IMR-90 (cell line): Measurements from ENCODE around the gene RABEP1. TPM values are rescaled to one million over a fixed set of nuclear protein-coding genes. Genes with fewer than 3 reads are reported as not detected.
A peak's percentile ranks its signal among the peaks of the same experiment; 100 is the strongest.

Source experiments
- ATAC-seq: fragments of 200-7000 bp; cut with Tn5 transposase; 2 replicates; pipeline ENCODE4 v1.9.1; 2020; ENCODE audit warnings: low read depth, mild to moderate bottlenecking, moderate library complexity
- BruUV-seq: library from RNA; stranded (reverse); fragments of 400-500 nt; replicated peaks from 2 replicates; lab custom pipeline; 2021; lab: Mats Ljungman, UMichigan
- CTCF ChIA-PET: fragments of 300-600 bp; formaldehyde crosslinking; extraction: SDS; loops from one replicate; lab custom pipeline; 2021; ENCODE audit warnings: antibody characterized with exemption; lab: Yijun Ruan, JAX
- POLR2A ChIA-PET: fragments of 300-600 bp; sonication (Branson Sonifier 250); formaldehyde crosslinking; loops from one replicate; lab custom pipeline; 2022; ENCODE audit warnings: antibody characterized with exemption; ENCODE audit not compliant: unreplicated experiment; lab: Charles Lee
- DNase-seq: peaks from one replicate; pipeline ENCODE4 v3.0.0; 2013
- H2AFZ ChIP-seq: replicated peaks from 2 replicates; pipeline ENCODE3; 2013; ENCODE audit warnings: low read length, mild to moderate bottlenecking; ENCODE audit not compliant: poor library complexity
- H2AK5ac ChIP-seq: 2 replicates; pipeline ENCODE4 v1.6.1; 2013; ENCODE audit warnings: low read depth, low read length, inconsistent platforms
- H2AK9ac ChIP-seq: replicated peaks from 2 replicates; pipeline ENCODE3; 2013; ENCODE audit warnings: mild to moderate bottlenecking, low read depth, low read length, moderate library complexity; ENCODE audit not compliant: poor library complexity
- H2BK120ac ChIP-seq: 2 replicates; pipeline ENCODE4 v1.6.1; 2013; ENCODE audit warnings: low read depth, low read length, inconsistent platforms
- H2BK15ac ChIP-seq: 3 replicates; pipeline ENCODE4 v1.6.1; 2013; ENCODE audit warnings: low read depth, low read length, inconsistent platforms
- H2BK20ac ChIP-seq: 2 replicates; pipeline ENCODE4 v1.6.1; 2013; ENCODE audit warnings: low read depth, mild to moderate bottlenecking, inconsistent platforms, low read length, moderate library complexity
- H2BK5ac ChIP-seq: 2 replicates; pipeline ENCODE4 v1.6.1; 2013; ENCODE audit warnings: mild to moderate bottlenecking, low read depth, low read length, inconsistent platforms; ENCODE audit not compliant: poor library complexity, severe bottlenecking
- H3K14ac ChIP-seq: replicated peaks from 2 replicates; pipeline ENCODE4 v1.6.1; 2013; ENCODE audit warnings: low read depth, low read length, inconsistent platforms
- H3K18ac ChIP-seq: 2 replicates; pipeline ENCODE4 v1.6.1; 2013; ENCODE audit warnings: low read depth, low read length, control low read depth
- H3K23ac ChIP-seq: 2 replicates; pipeline ENCODE4 v1.6.1; 2013; ENCODE audit warnings: low read depth, low read length, inconsistent platforms
- H3K27ac ChIP-seq: 2 replicates; pipeline ENCODE4 v1.5.1; 2013; ENCODE audit warnings: mild to moderate bottlenecking, control low read depth, low read length; ENCODE audit not compliant: insufficient read depth
- H3K27me3 ChIP-seq: 2 replicates; pipeline ENCODE4 v1.6.1; 2013; ENCODE audit warnings: low read length; ENCODE audit not compliant: control insufficient read depth, insufficient read depth
- H3K36me3 ChIP-seq: 2 replicates; pipeline ENCODE4 v1.6.1; 2013; ENCODE audit warnings: low read length, mixed read lengths; ENCODE audit not compliant: control insufficient read depth, insufficient read depth
- H3K4ac ChIP-seq: 2 replicates; pipeline ENCODE4 v1.6.1; 2013; ENCODE audit warnings: low read depth, low read length, inconsistent platforms
- H3K4me1 ChIP-seq: 2 replicates; pipeline ENCODE4 v1.6.1; 2013; ENCODE audit warnings: low read length, mixed read lengths; ENCODE audit not compliant: control insufficient read depth, insufficient read depth
- H3K4me2 ChIP-seq: 2 replicates; pipeline ENCODE4 v1.6.1; 2013; ENCODE audit warnings: low read depth, mild to moderate bottlenecking, control low read depth, low read length, moderate library complexity
- H3K4me3 ChIP-seq: 2 replicates; pipeline ENCODE4 v1.5.1; 2013; ENCODE audit warnings: low read depth, mild to moderate bottlenecking, control low read depth, low read length, moderate library complexity; ENCODE audit not compliant: insufficient read depth
- H3K56ac ChIP-seq: 2 replicates; pipeline ENCODE4 v1.6.1; 2013; ENCODE audit warnings: low read length, inconsistent platforms; ENCODE audit not compliant: insufficient read depth; ENCODE audit errors: extremely low read depth
- H3K79me1 ChIP-seq, 2 experiments: 2 replicates each; pipeline ENCODE4 v1.6.1; 2013; ENCODE audit warnings: low read length in 2 of 2, inconsistent platforms in 1 of 2, low read depth in 1 of 2
- H3K9ac ChIP-seq: 2 replicates; pipeline ENCODE4 v1.6.1; 2013; ENCODE audit warnings: low read depth, low read length, control low read depth
- H3K9me1 ChIP-seq: 2 replicates; pipeline ENCODE4 v1.6.1; 2013; ENCODE audit warnings: low read length, inconsistent platforms; ENCODE audit not compliant: insufficient read depth
- H3K9me3 ChIP-seq: 2 replicates; pipeline ENCODE4 v1.6.1; 2013; ENCODE audit warnings: low read length; ENCODE audit not compliant: control insufficient read depth, insufficient read depth
- H4K20me1 ChIP-seq: 2 replicates; pipeline ENCODE4 v1.6.1; 2013; ENCODE audit warnings: low read length, inconsistent platforms; ENCODE audit not compliant: insufficient read depth
- H4K5ac ChIP-seq: 2 replicates; pipeline ENCODE4 v1.6.1; 2013; ENCODE audit warnings: mild to moderate bottlenecking, low read depth, low read length, control low read depth
- H4K8ac ChIP-seq, 2 experiments: 2 replicates each; pipeline ENCODE4 v1.6.1; 2013; ENCODE audit warnings: low read depth in 2 of 2, low read length in 2 of 2, control low read depth in 1 of 2, inconsistent platforms in 1 of 2
- H4K91ac ChIP-seq: 2 replicates; pipeline ENCODE4 v1.6.1; 2013; ENCODE audit warnings: low read depth, low read length, inconsistent platforms; ENCODE audit not compliant: insufficient read depth
- MXI1 ChIP-seq: IDR thresholded peaks from 2 replicates; pipeline ENCODE4 v1.6.1; 2012; ENCODE audit warnings: low read depth, mild to moderate bottlenecking, low read length, moderate library complexity, borderline replicate concordance
- RCOR1 ChIP-seq: IDR thresholded peaks from 2 replicates; pipeline ENCODE4 v1.6.1; 2012; ENCODE audit warnings: mild to moderate bottlenecking, low read length, improper control_type of control experiment; ENCODE audit not compliant: insufficient replicate concordance
- WGBS, 2 experiments: methylation state at CpG; one replicate each; pipeline versions ENCODE4 v1.1.5 to v1.1.7; 2013; ENCODE audit warnings: missing lambda C conversion rate in 2 of 2; ENCODE audit not compliant: insufficient read length in 1 of 2; ENCODE audit errors: extremely low coverage in 2 of 2; 5-methylcytosine and 5-hydroxymethylcytosine counted together
- dilution Hi-C: fragments of 300-500 bp; cut with HindIII; formaldehyde crosslinking; loops from one replicate; pipeline ENCODE4 v1.14.3; 2018; ENCODE audit warnings: low sequenced_read_pairs; ENCODE audit not compliant: unreplicated experiment
- in situ Hi-C: fragments of 300-500 bp; cut with MboI; formaldehyde crosslinking; loops from 3 replicates; pipeline ENCODE4 v1.14.3; 2019; ENCODE audit warnings: low sequenced_read_pairs, inconsistent platforms, mixed read lengths
- intact Hi-C: fragments of 100-400 bp; cut with micrococcal nuclease; formaldehyde crosslinking; loops from 2 replicates; pipeline ENCODE4 v1.10.0; 2022
- polyA plus RNA-seq, 3 experiments: library from polyadenylated mRNA; depleted of rRNA; stranded (reverse); fragments of >200 nt; gene quantifications; 2 replicates each; pipeline ENCODE4 v1.2.3, GENCODE V29; 2012; ENCODE audit warnings: low replicate concordance in 1 of 3
- total RNA-seq: library from RNA; depleted of rRNA; stranded (reverse); fragments of >200 nt; gene quantifications from 2 replicates; pipeline ENCODE4 v1.2.3, GENCODE V29; 2012

The RABEP1 gene
- total and polyA plus RNA-seq, 2 of the 4 experiments (the other 2 are of a cell fraction), result 15.3 to 38.2 TPM

- DNase-seq, result peak; percentile 80
Observed at GRCh38 chr17:5419959-5420653, 138.0 kb downstream of the RABEP1 start, which contains the start of gene RPAIN. TSS of gene RPAIN (plus strand) at chr17:5420182. CDS start at chr17:5420211, 29 bp downstream.

More at GRCh38 chr17:5419959-5420653, 138.0 kb downstream of the RABEP1 start, which contains the start of gene RPAIN:
- peaks cover 2% of the 10 kb centered on the region for H3K4me1 ChIP-seq
- POLR2A ChIA-PET, result no interaction called here
- dilution Hi-C loops, result no loop called here
- H2BK15ac ChIP-seq, result no peak within 1 kb of the TSS
- H3K9me1 ChIP-seq, result 0 out of 2 replicates have a peak, but pooled peaks cover 8% of the 10 kb centered on the region
- peak within 1 kb of the TSS; percentile 80 for H3K27ac ChIP-seq
- peak within 1 kb of the TSS; percentile 96 for H3K4me2 ChIP-seq
- CTCF ChIA-PET, result interaction anchor here (1.3 kb wide), 1 partner anchor 19 kb away, joined by 5 read pairs; the partner anchor contains the start of gene C1QBP
- H2AK9ac ChIP-seq, result peak within 1 kb of the TSS; percentile 89
- peaks cover 31 to 67% of the 10 kb centered on the region in 2 experiments for H3K79me1 ChIP-seq
- no peaks in the 10 kb centered on the region for H3K27me3 ChIP-seq
- peak within 1 kb of the TSS; percentile 0; the same call in 1 of the 2 replicates for H2BK20ac ChIP-seq
- H4K91ac ChIP-seq, result peak within 1 kb of the TSS; percentile 80
- peak; percentile 82 for ATAC-seq
- WGBS, 2 experiments, result 0% methylated on average over 3 of the region's 41 CpGs; no CpG with 5 or more reads in 1 of the 2 experiments
- peak within 1 kb of the TSS; percentile 51 for H2AK5ac ChIP-seq
- peak within 1 kb of the TSS; percentile 84 for H3K9ac ChIP-seq
- peak within 1 kb of the TSS; percentile 51 for H4K5ac ChIP-seq
- H3K23ac ChIP-seq, result peak within 1 kb of the TSS; percentile 97
- H4K8ac ChIP-seq, result peak within 1 kb of the TSS; percentile 33 to 94
- in situ Hi-C loops, result no loop called here
- TF ChIP-seq MXI1 (peak; percentile 94), RCOR1 (no peak)
- peaks cover 7% of the 10 kb centered on the region; the same call in 1 of the 2 replicates for H4K20me1 ChIP-seq
- intact Hi-C loops, result loop anchor here (1.0 to 10.0 kb wide), 2 partner anchors 135 to 171 kb away; partner anchors contain the start of gene RABEP1
- peak within 1 kb of the TSS; percentile 76 for H3K4me3 ChIP-seq
- peak within 1 kb of the TSS; percentile 68 for H3K56ac ChIP-seq
- H3K9me3 ChIP-seq, result no peaks in the 10 kb centered on the region
- BruUV-seq, result no TSS peak
- H3K14ac ChIP-seq, result peak within 1 kb of the TSS; percentile 89
- H3K18ac ChIP-seq, result no peak within 1 kb of the TSS
- peak within 1 kb of the TSS; percentile 100 for H2AFZ ChIP-seq
- H3K4ac ChIP-seq, result peak within 1 kb of the TSS; percentile 92
- peak within 1 kb of the TSS; percentile 80 for H2BK120ac ChIP-seq
- H2BK5ac ChIP-seq, result peak within 1 kb of the TSS; percentile 55
- H3K36me3 ChIP-seq, result peaks cover 14% of the 10 kb centered on the region
